Measurements from ENCODE around the gene DDX27.

DNA sequence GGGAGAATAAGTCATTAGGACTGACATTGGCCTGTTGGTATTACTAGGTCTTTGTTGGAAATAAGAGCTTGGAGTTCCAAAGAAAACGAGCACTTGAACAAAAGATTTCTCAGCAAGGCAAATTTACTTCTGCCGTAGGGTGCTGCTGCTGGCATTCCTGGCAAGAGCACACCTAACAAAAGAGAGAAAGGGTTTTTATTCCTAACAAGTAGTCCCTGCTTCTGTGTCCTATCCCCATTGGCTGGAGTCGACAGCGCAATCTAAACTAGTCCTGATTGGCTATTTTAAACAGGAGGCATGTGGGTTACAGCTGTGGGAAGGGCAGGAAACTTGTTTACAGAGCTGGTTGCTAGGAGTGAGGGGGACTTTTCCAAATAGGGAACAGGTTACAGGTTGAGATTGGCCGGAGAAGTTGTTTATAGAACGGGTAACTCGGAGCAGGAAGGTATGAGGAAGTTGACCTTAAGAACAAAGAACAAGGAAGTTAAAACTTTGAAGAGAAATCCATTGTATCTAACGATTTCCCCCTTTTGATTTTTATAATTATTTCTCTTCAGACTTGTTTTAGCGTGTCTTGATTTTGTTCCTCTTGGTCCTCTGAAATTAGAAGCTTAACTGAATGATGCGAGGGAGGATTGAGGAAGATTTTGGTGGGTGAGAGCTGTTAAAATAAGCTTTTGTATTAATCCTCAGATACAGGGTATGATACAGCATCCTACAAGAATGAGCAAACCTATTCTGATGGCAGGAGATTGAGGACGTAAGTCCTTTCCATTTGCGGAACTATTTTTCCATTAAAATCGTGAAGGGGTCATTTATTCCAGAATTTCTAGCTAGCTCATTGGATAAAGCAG is 62.1 kb downstream of the DDX27 start:
- no peak for TF ChIP-seq TAF1 (IDR thresholded peaks at IDR 0.05; ENCODE audit: borderline replicate concordance, insufficient read depth, low read length)
- no peak for TF ChIP-seq POLR2AphosphoS5 (IDR thresholded peaks at IDR 0.05; ENCODE audit: low read depth, low read length)

Measured in PFSK-1 (cell line).